GM23248 (cell line): ENCODE measurements around the gene ARHGEF10L.

Experiments
- EZH2 ChIP-seq: fragments of 200-600 bp; sonication (generic); IDR thresholded peaks from 2 replicates; pipeline ENCODE4 v1.6.1; 2018; ENCODE audit warnings: antibody characterized with exemption, mild to moderate bottlenecking; ENCODE audit not compliant: insufficient read depth, poor library complexity, severe bottlenecking
- EZH2phosphoT487 ChIP-seq: fragments of 200-600 bp; sonication (generic); IDR thresholded peaks from 2 replicates; pipeline ENCODE4 v1.6.1; 2018; ENCODE audit warnings: antibody characterized with exemption, moderate library complexity, mild to moderate bottlenecking, low read depth; ENCODE audit not compliant: insufficient read depth

GRCh38 chr1:17557986-17558385, 18.5 kb downstream of the ARHGEF10L start:
- TF ChIP-seq EZH2 (no peak), EZH2phosphoT487 (no peak)
